ENCODE measurements around the gene FMR1NB.

Gene FMR1NB

DNA sequence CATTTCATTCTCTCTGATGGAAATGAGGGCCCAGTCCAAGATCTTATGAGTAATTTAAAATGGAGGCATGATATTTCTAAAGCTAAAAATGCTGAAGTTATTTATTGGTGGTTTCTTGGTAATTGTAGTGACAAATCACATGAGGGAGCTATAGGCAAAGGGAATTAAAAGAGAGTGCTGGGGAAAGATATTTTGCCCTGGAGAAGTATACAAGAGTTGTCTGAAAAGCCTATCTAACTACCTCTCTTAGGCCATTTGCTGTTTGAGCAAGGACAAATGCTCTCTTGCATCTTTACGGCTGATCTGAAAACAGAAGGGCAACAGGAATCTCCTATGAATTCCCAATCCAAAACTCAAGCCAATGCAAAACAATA lies 89.4 kb downstream of the FMR1NB start:
- no peak for DNase-seq (ENCODE audit: low read depth)
